Hematopoietic multipotent progenitor cell (in vitro differentiated cells): Measurements from ENCODE around the gene PRPF40A. TPM values are rescaled to one million over a fixed set of nuclear protein-coding genes. Genes with fewer than 3 reads are reported as not detected.

ENCODE experiments used
- DNase-seq, 3 donors: peaks; one replicate each; pipeline ENCODE4 v3.0.0-alpha.2; 2011 to 2015; ENCODE audit warnings: low read depth in 2 of 3, low spot score in 2 of 3
- total RNA-seq: library from RNA; depleted of rRNA; stranded (reverse); fragments of >200 nt; gene quantifications from one replicate; pipeline ENCODE4 v1.2.3, GENCODE V29; 2012

Gene PRPF40A
- total RNA-seq, 1 donor = 152 TPM

DNA sequence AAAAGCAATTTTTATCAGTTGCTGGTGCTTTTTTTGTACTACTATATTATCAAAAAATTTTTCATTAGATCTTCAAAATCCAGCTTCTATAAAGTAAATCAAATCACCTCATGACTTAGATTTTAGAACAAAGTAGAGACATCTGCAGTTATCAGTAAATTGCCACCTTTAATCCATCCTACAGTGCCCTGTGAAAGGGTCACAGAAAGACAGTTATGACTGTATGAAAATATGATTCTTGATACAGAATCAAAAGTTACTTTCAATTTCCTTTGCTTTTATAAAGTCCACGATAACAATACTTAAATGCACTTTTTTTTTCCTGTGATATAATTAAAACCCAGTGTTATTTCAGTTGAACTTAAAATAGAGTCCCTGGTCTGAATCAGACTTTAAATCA, 61.4 kb downstream of the PRPF40A start:
- no peak for DNase-seq

DNA sequence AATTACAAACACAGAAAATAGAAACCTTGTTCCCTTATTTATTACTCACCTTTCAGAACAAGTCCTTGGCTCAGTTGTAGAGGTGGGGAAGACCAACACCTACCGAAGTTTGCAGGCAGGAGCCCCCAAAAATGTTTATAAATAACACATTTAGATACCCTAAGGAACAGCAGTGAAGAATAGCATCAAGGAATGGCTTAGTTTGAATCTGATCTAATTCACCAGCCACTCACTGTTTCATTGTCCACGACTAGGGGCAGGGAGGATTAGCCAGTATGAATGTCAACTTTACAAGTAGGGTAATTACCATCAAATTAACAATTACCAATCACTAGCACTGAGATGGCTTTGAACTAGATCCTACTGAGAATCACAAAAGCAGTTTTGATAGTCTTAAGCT, 65.4 kb downstream of the PRPF40A start:
- DNase-seq = no peak

DNA sequence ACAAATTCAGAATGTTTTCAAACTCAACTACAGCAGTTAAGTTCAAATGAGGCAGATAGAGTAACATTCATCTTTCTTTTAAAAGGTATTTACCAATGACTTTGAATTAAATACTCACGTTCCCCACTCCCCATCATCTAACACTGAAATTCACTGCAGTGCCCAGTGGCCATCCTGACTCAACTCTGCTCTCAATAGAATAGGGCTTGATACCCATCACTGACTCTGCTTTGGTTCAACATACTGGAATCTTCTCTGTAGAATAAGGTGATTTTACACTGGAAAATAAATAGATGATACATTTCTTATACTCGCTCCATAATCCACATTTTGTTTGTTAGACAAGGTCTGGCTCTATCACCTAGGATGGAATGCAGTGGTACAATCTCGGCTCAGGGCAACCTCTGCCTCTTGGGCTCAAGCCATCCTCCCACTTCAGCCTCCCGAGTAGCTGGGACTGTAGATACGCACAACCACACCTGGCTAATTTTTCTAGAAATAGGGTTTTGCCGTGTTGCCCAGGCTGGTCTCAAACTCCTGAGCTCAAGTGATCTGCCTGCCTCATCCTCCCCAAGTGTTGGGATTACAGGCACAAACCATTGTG, 66.4 kb downstream of the PRPF40A start:
- no peak for DNase-seq

DNA sequence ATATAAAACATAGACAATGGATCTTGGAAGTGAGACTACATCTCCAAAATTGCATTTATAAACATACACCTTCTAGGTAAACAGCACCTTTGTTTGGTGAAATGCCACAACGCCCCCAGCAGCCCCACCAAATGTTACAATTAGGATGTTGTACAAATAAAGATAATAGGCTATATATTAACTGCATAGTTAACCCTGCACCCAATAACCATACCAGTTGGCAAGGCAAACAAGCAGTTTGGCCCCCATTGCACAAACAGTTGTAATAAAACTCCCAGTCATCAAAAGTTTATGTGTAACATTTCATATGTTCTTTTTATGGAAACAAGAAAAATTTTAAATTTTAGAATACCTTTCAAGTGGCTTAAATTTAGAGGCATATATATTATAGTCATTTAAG, 67.3 kb downstream of the PRPF40A start:
- DNase-seq = no peak

DNA sequence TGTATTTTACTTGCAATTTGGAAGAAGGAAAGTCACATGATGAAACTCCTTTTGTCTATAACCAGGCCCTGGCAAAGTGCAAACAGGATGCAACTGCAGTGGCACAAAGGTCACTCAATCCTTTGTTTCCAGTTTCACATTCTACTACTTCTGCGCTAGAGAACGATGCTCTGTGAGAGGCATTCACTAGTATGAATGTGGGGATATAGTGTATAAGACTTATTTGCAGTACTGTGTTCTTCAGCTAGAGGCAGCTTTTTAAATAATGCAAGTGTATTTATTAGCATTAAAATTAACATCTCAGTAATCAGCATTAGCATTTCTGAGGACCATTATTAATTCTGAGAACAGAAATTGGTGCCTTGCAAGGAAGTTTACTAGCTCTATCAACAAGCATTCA, 68.9 kb downstream of the PRPF40A start:
- DNase-seq = no peak

DNA sequence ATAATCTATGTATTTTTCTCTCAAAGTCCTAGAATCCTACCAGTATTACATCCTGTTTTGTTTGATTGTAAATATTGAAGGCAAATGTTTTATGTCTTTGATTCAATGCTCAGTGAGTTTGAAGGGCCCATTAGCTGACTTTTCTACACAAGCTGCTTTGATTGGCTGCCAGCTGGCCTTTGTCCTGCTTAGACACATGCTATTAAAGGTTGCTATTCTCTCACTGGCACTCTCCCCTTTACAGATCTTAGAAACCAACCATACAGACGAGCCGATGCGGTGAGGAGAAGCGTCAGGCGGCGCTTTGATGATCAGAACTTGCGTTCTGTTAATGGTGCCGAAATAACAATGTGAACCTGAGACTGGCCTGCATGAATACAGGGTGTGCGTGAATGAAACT, 69.7 kb downstream of the PRPF40A start:
- DNase-seq = no peak

DNA sequence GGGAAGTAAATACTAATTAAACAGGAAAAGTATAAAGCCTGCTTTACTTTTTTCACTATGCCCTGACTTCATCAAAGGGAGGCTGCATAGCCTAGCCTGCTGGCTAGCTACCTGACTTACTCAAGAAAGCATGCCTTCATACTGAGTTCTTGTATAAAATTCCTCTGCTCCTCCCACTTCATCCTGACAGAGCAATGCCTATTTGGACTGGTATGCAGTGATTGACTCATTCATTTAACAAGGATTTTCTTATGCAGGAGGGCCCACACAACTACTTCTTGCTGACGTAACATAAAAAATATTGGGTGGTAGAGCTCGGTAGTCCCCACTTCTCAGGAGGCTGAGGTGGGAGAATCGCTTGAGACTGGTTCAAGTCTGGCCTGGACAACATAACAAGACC, 70.5 kb downstream of the PRPF40A start:
- no peak for DNase-seq

DNA sequence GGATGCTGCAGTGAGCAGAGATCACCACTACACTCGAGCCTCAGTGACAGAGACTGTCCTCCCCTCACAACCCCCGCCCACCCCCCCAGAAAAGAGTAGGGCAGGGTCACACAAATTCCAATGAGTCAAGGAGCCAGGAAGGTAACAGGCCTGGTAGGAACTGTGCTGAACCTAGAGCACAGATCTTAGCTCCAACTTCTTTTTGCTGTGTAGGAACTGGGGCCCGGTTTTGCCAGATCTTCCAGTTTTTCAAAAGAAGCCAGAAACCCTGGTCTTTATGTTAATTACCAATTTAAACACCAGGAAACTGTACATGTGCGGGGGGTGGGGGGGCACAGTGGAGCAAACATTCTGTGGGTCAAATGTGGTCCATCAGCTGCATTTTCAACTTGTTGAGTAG, 71.0 kb downstream of the PRPF40A start:
- no peak for DNase-seq

DNA sequence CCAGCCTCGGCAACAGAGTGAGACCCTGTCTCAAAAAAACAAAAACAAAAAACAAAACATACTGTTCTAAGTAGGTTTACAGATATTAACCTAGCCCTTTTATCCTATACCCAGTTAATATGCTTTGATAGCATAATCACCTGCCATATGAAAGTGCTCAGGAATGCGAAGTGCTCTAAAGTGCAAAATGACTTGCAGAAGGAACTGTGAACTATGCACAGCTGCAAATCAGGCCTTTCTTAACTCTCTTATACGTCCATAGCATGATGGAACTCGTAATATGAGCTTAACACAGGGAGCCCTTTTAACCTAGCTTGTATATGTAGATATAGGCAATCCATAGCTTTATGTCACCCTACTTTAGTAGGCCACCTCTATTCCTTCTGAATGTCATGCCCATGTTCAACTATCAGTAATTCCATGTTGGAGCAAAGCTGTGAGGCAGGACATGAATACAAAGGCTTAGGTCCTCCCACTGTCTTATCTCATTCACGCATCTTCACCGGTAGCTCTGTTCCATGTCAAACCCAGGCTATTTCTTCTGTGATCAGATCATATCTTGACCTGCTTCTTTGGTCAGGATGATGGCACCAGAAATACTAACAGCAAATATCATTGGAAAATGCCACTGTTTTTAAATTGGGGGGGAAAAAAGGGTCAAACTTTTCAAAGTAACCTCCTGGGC, 72.9 kb downstream of the PRPF40A start:
- DNase-seq = no peak

DNA sequence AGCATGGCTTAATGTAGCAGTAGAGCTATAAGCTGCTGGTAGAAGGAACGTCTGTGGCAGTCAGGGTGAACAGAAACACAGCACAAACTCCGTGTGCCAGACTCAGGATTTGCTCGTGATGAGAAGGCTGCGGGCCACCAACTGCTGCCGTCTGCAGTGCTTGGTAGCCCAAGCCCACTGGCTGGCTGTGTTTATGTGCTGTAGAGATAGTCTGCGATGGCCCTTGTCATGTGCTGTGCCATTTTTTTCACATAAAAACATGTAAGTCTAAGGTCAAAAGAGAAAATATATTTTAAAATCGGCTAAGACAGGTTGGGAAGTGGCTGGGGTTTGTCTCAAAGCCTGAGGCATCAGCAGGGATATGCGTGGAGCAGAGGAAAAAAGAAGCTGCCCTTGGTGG, 78.7 kb downstream of the PRPF40A start:
- DNase-seq = no peak

DNA sequence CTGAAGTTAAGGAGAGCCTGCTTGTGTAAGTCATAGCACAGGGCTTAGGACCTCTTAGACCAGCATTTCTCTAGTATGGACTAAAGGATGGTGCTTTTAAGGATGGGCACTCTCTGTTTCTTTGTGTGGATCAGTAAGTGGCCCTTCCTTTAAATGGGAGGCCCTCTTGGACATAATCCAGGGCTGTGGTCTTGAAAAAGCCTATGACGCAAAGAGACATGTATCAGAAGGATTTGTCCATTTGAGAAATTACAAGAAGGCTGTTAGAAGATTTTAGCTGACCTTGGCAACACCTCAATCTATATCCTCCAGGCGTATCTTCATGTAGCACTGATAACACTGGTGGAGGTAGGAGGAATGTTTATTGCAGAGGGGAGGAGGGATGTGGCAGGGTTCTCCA, 79.2 kb downstream of the PRPF40A start:
- no peak for DNase-seq

DNA sequence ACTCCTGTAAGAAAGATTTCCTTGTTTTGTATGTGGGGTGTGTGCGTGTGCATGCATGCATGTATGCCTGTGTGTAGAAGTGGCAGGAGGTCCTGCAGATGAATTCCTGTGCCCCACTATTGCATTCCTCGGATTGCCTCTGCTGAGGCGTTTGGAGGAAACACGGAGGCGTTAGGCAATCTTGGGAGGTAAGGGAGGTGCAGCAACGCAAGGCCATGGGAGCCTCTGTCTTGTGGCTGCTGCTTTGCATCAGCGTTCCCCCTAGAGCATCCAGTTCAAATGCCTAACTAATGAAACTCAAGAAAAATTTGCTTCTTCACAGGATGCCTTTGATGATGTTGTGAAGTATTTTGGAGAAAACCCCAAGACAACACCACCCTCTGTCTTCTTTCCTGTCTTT, 80.0 kb downstream of the PRPF40A start:
- DNase-seq = no peak

DNA sequence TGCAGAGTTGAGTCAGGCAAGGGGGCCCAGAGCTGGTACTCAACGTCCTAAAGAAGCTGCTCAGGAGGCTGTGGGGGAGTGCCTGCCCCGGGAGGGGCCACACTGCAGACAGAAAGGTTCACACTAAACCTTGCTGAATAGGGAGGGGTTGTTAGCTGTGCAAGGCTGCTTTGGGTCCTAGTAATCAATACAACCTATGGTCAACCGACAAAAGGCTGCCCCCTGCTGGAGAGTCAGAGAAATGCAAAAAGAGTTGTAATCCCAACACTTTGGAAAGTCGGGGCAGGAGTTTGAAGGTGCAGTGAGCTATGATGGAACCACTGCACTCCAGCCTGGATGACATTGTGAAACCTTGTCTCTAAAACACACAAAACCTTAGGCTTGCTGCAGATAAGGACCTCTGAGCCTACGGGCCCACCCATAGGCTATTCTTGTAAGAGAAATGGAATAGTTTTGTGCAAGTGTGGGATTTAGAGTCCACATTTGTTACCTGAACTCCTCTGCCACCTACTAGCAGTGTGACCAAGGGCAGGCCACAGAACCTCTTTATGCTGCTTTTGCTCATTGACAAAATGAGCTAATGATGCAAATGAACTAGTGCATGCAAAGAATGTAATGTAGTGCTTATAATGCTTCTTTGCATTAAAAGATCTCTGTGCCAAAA, 81.5 kb downstream of the PRPF40A start:
- peak; percentile 23 to 65 (median 33) for DNase-seq

DNA sequence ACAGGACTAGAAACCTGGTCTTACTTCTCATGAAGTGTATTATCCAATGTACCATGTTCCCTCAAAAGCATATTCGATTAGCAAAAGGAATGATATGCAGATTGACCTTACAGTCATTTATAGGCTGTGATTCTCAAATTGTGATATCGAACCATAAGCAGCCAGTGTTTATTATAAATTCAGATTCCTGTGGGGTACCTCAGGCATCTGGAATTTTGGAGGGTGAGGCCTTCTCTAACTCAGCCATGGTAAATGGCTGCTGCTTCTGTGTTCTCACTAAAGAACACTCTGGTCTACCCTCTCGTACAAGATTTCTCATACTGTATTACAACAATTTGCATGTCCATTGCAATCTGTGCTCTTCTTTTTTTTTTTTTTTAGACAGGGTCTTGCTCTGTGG, 84.5 kb downstream of the PRPF40A start:
- DNase-seq = no peak

DNA sequence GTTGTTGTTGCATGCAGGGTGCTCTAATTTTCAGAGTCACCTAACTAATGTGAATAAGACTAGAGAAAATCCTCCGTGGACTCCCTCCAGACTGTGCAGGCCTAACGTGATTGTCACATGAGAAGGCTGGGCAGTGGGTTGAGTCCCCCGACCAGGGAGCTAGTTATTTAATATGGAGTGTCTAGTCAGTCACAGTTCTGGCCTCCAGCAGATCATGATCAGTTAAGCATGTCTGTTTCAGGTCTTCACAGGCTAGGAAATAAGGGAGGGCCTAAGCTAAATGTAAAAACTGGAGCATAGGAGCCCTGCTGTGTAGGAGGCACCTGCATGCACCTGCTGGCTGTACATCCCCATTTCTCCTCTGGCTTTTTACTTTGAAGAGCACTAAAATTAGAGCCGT, 86.8 kb downstream of the PRPF40A start:
- no peak for DNase-seq

DNA sequence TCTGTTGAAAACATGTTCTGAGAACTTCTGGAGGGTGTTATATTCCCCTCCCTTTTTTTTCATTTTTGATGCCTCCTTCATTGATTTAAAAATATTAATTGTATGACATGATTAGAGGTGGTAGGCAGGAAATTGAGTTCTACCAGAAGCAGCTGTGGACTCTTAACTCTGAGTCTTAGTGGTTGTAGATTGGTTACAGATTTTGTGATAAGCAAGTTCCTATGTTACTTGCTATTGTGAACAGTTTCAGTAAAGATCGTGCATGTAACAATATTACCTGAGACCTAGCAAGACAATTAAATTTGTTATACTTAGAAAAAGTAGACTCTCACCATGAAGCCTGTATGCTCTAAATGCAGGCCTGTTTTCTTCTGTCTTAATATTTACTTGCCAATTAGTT, 88.1 kb downstream of the PRPF40A start:
- no peak for DNase-seq

DNA sequence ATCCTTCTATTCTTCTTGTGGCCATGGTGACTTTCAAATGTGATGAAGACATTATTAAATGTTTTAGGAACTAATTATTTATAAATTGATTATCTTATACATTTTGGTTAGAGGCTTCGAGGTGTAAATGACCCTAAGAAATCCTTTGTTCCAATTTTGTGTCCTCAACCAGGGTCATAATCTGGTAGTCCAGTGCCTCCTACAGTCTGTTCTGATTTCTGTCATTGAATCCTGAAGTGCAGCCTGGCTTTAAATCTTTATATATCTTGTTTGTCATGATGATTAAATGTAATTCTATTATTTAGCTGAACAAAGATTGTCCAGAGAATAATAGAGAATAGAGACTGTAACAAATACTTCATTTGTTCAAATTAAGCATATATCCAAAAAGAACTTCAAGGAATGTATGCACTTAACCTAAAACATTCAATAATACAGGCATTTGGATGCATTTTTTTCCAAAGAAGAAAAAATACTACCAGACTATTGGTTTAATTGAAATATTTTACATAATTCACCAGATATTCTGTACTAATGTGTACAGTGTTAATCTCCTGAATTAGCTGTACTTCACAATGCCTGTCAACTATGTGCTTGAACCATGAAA, 89.8 kb downstream of the PRPF40A start:
- peak in 2 of 3 donors; percentile 36 to 62 for DNase-seq

DNA sequence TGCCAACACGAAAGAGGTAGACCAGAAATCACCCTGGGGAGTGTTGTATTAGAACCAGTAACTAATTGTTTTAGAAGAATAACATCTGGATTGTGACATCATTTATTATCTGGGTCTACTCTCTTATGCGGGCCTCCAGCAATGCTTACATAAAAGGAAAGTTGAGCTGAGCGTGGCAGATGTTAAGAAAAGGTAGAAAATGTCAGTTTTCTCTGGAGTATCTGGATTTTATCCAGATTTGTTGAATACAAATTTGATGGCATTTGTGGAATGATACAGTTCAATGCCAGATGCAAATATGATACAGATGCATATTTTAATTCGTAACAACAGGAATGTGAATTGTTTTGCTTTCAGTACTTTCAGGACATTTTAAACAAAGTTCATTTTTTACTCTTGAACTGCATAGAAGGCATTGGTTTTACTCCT, 90.3 kb downstream of the PRPF40A start:
- DNase-seq = no peak

DNA sequence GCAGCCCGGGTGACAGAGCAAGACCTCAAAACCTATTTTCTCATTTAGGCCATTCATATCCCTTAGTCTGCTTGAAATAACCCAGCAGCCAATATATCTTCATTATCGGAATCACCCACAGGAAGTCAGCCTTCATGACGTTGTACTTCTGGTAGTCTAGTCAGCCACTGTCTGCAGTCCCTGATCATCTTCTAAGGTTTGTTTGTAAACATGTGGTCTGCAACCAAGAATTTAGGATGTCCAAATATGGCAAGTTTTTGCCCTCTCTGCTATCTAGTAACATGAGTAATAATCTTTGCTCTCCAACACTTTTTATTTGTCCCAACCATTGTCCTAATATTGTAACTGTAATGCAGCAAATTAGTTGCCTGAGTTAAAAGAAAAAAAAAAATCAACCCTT, 92.5 kb downstream of the PRPF40A start:
- no peak for DNase-seq

DNA sequence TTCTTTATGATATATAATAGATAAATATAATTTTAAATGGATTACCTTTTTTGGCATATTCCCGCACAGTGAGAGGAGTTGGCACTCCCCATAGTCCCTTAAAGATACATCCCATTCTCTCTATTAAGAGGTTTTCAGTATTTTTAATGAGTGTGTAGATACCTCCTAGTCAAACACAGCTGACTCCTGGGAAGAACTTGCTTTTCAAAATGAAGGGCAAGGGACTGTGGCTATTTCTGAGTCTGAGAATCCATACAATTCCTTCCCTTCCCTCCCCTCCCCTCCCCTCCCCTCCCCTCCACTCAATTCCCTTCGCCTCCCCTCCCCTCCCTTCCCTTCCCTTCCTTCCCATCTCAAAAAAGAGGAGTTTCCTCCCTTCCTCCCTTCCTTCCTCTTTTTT, 93.5 kb downstream of the PRPF40A start:
- no peak for DNase-seq

DNA sequence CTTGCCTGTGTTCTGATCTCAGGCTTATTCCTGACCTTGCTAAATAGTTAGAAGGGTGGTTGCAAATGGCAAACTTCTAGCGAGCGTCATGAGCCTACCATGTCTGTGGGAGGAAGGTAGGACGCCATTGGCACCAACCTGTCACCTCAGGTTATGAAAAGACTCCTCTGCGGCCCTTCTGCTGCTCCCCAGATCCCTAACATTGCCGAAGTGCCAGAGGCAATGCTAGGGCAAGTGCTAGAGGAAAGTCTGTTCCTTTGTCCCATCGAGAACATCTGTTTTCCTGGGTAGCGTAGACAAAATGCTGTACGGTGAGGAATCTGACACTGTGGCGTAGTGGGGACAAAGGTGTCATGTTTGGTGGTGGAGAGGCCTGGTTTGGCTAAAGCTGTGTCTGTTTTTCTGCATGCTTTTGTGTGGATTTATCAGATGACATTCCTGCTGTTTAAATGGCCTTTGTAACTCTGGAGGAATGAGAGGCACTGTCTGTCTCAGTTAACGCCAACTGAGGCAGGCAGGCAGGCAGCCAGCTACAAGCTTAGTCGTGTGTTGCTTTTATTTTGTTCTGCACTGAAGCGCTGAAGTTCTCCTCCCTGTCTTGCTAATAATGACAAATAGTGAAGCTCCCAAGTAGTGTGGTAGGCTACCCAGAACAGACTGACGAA, 94.1 kb downstream of the PRPF40A start:
- no peak for DNase-seq
